ENCODE data around the gene MOV10. TPM values are rescaled to one million over a fixed set of nuclear protein-coding genes. Genes with fewer than 3 reads are reported as not detected.
A peak's percentile ranks its signal among the peaks of the same experiment; 100 is the strongest.

MOV10 gene
- total RNA-seq, 5 donors from 2014 or later (not counting 1 experiment from before 2014, with no cell fraction given) = 71.0 to 103 (median 86.1) TPM

- no peak for ATAC-seq (replicated peaks in 1 of 4)
- H3K27me3 ChIP-seq (replicated peaks in 1 of 2; ENCODE audit: control insufficient read depth in 2 of 2, extremely low read depth in 1 of 2, insufficient read depth in 2 of 2, low read length in 1 of 2) = no peaks in the 10 kb centered on the region
- H3K9me3 ChIP-seq = no peaks in the 10 kb centered on the region
- POLR2A ChIA-PET = interaction anchor here (0.6 to 0.7 kb wide), 5 partner anchors 9 to 119 kb away, joined by 3 to 6 read pairs (median 3); no protein-coding TSS in a partner anchor
- H3K36me3 ChIP-seq (ENCODE audit: control insufficient read depth in 2 of 2, extremely low read depth in 1 of 2, insufficient read depth in 1 of 2, low read length in 1 of 2) = peaks cover 8 to 40% of the 10 kb centered on the region in 2 donors
- Mint-ChIP-seq H3K4me3 (no peak overlapping the region), H3K4me1 (peaks cover 49 to 56% (median 51%) of the 10 kb centered on the region in 3 donors), H3K9me3 (no peaks in the 10 kb centered on the region), H3K27me3 (no peaks in the 10 kb centered on the region), H3K36me3 (peaks cover 44% of the 10 kb centered on the region), H3K27ac (peak overlapping the region; percentile 20 to 37)
- CTCF ChIA-PET = interaction anchor here (0.6 to 1.0 kb wide), 3 partner anchors 17 to 191 kb away, joined by 3 to 6 read pairs (median 3); no protein-coding TSS in a partner anchor
- peaks cover 6 to 22% of the 10 kb centered on the region in 2 experiments for H3K4me1 ChIP-seq (ENCODE audit: control insufficient read depth in 1 of 2, extremely low read depth in 1 of 2, insufficient read depth in 2 of 2, low read length in 2 of 2)
- no peak for DNase-seq
- no CpG with 5 or more reads among the region's 2 CpGs for WGBS (ENCODE audit: insufficient coverage)
- no peak overlapping the region for H3K4me3 ChIP-seq (ENCODE audit: control insufficient read depth in 1 of 2, extremely low read depth in 1 of 2, low read length in 1 of 2)
- no peak overlapping the region for H3K27ac ChIP-seq (ENCODE audit: low read length)
Measured at GRCh38 chr1:112672009-112672408, 2.5 kb upstream of the MOV10 start.

DNA sequence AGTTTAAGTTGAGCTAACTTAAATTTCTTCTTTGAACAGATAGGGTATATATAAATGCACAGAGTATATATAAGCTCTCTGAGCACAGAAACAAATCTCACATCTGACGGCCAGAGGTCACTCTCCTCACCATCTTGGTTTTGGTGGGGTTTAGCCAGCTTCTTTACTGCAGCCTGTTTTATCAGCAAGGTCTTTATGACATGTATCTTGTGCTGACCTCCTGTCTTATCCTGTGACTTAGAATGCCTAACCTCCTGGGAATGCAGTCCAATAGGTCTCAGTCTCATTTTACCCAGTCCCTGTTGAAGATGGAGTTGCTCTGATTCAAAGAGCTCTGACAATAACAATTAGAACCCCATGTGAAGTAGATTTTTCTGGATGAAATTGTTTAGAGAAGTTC is 1.6 kb upstream of the MOV10 start:
- Histone ChIP-seq H3K36me3 (ENCODE audit: control insufficient read depth in 2 of 2, extremely low read depth in 1 of 2, insufficient read depth in 1 of 2, low read length in 1 of 2) (peaks cover 8 to 36% of the 10 kb centered on the region in 2 donors), H3K4me3 (ENCODE audit: control insufficient read depth in 1 of 2, extremely low read depth in 1 of 2, low read length in 1 of 2) (no peak overlapping the region), H3K27me3 (replicated peaks in 1 of 2; ENCODE audit: control insufficient read depth in 2 of 2, extremely low read depth in 1 of 2, insufficient read depth in 2 of 2, low read length in 1 of 2) (no peaks in the 10 kb centered on the region), H3K4me1 (ENCODE audit: control insufficient read depth in 1 of 2, extremely low read depth in 1 of 2, insufficient read depth in 2 of 2, low read length in 2 of 2) (peaks cover 6 to 22% of the 10 kb centered on the region in 2 experiments), H3K9me3 (no peaks in the 10 kb centered on the region), H3K27ac (ENCODE audit: low read length) (peak overlapping the region; percentile 64)
- ATAC-seq (replicated peaks in 1 of 4) = no peak
- CTCF ChIA-PET = interaction anchor here (0.8 to 2.2 kb wide), 7 partner anchors 8 to 400 kb away, joined by 3 to 8 read pairs (median 5); partner anchors contain the start of gene LRIG2 (in 1 of the 2)
- H3K36me3 Mint-ChIP-seq = peaks cover 37% of the 10 kb centered on the region
- peak overlapping the region; percentile 37 to 73 for H3K27ac Mint-ChIP-seq
- H3K4me1 Mint-ChIP-seq = peaks cover 51 to 56% (median 54%) of the 10 kb centered on the region in 3 donors
- H3K9me3 Mint-ChIP-seq = no peaks in the 10 kb centered on the region
- WGBS (ENCODE audit: insufficient coverage) = no CpG with 5 or more reads among the region's 1 CpG
- peak overlapping the region in 1 of 3 donors; percentile 96 for H3K4me3 Mint-ChIP-seq
- POLR2A ChIA-PET = interaction anchor here in 1 of 2 donors (0.7 to 0.8 kb wide), 4 partner anchors 9 to 55 kb away, joined by 3 to 10 read pairs (median 4); no protein-coding TSS in a partner anchor
- no peak for DNase-seq
- no peaks in the 10 kb centered on the region for H3K27me3 Mint-ChIP-seq

GRCh38 chr1:112673592-112674439 is 643 bp upstream of the MOV10 start:
- peaks cover 33% of the 10 kb centered on the region for H3K36me3 Mint-ChIP-seq
- Histone ChIP-seq H3K36me3 (ENCODE audit: control insufficient read depth in 2 of 2, extremely low read depth in 1 of 2, insufficient read depth in 1 of 2, low read length in 1 of 2) (peaks cover 5 to 27% of the 10 kb centered on the region in 2 donors), H3K9me3 (no peaks in the 10 kb centered on the region), H3K4me3 (ENCODE audit: control insufficient read depth in 1 of 2, extremely low read depth in 1 of 2, low read length in 1 of 2) (peak overlapping the region; percentile 92 to 96), H3K27me3 (replicated peaks in 1 of 2; ENCODE audit: control insufficient read depth in 2 of 2, extremely low read depth in 1 of 2, insufficient read depth in 2 of 2, low read length in 1 of 2) (no peaks in the 10 kb centered on the region), H3K4me1 (ENCODE audit: control insufficient read depth in 1 of 2, extremely low read depth in 1 of 2, insufficient read depth in 2 of 2, low read length in 2 of 2) (peaks cover 6 to 18% of the 10 kb centered on the region in 2 experiments), H3K27ac (ENCODE audit: low read length) (peak overlapping the region; percentile 64)
- peak; percentile 4 to 30 (median 12) for ATAC-seq (replicated peaks in 1 of 4)
- H3K9me3 Mint-ChIP-seq = no peaks in the 10 kb centered on the region
- peaks cover 51 to 58% (median 54%) of the 10 kb centered on the region in 3 donors for H3K4me1 Mint-ChIP-seq
- ChIA-PET POLR2A (interaction anchor here (0.6 to 1.8 kb wide), 7 partner anchors 10 to 172 kb away, joined by 3 to 10 read pairs (median 6); partner anchors contain the start of gene ST7L (in 1 of the 2)), CTCF (interaction anchor here (0.6 to 2.2 kb wide), 12 partner anchors 9 to 1232 kb away, joined by 3 to 8 read pairs (median 5); partner anchors contain the start of genes PPM1J (in 2 of the 2) and LRIG2 (in 1 of the 2))
- DNase-seq = peak in 10 of 35 experiments; percentile 6 to 53 (median 12)
- peak overlapping the region; percentile 92 to 95 for H3K27ac Mint-ChIP-seq
- 17% methylated on average over 9 of the region's 18 CpGs for WGBS (ENCODE audit: insufficient coverage)
- no peaks in the 10 kb centered on the region for H3K27me3 Mint-ChIP-seq
- peak overlapping the region; percentile 96 for H3K4me3 Mint-ChIP-seq

- Mint-ChIP-seq H3K36me3 (peaks cover 27% of the 10 kb centered on the region), H3K4me3 (peak overlapping the region; percentile 96), H3K27me3 (no peaks in the 10 kb centered on the region), H3K9me3 (no peaks in the 10 kb centered on the region), H3K4me1 (peaks cover 47 to 62% (median 57%) of the 10 kb centered on the region in 3 donors), H3K27ac (peak overlapping the region; percentile 92 to 95)
- peak overlapping the region; percentile 92 to 96 for H3K4me3 ChIP-seq (ENCODE audit: control insufficient read depth in 1 of 2, extremely low read depth in 1 of 2, low read length in 1 of 2)
- peaks cover 6 to 18% of the 10 kb centered on the region in 2 experiments for H3K4me1 ChIP-seq (ENCODE audit: control insufficient read depth in 1 of 2, extremely low read depth in 1 of 2, insufficient read depth in 2 of 2, low read length in 2 of 2)
- peaks cover 0 to 14% of the 10 kb centered on the region in 2 donors for H3K36me3 ChIP-seq (ENCODE audit: control insufficient read depth in 2 of 2, extremely low read depth in 1 of 2, insufficient read depth in 1 of 2, low read length in 1 of 2)
- ChIA-PET POLR2A (interaction anchor here (0.6 to 1.8 kb wide), 7 partner anchors 10 to 1113 kb away, joined by 3 to 7 read pairs (median 4); partner anchors contain the start of gene ST7L (in 1 of the 2)), CTCF (interaction anchor here (0.8 to 1.8 kb wide), 6 partner anchors 10 to 173 kb away, joined by 3 to 6 read pairs (median 4); partner anchors contain the start of gene PPM1J (in 2 of the 2))
- peak in 25 of 35 experiments; percentile 3 to 51 (median 19) for DNase-seq
- no peaks in the 10 kb centered on the region for H3K9me3 ChIP-seq
- no peaks in the 10 kb centered on the region for H3K27me3 ChIP-seq (replicated peaks in 1 of 2; ENCODE audit: control insufficient read depth in 2 of 2, extremely low read depth in 1 of 2, insufficient read depth in 2 of 2, low read length in 1 of 2)
- WGBS (ENCODE audit: insufficient coverage) = 1% methylated on average over 67 of the region's 68 CpGs
- peak overlapping the region; percentile 64 for H3K27ac ChIP-seq (ENCODE audit: low read length)
- ATAC-seq (replicated peaks in 1 of 4) = peak; percentile 46 to 62 (median 52)
Measured at GRCh38 chr1:112674986-112675727, 698 bp downstream of the MOV10 start.

DNA sequence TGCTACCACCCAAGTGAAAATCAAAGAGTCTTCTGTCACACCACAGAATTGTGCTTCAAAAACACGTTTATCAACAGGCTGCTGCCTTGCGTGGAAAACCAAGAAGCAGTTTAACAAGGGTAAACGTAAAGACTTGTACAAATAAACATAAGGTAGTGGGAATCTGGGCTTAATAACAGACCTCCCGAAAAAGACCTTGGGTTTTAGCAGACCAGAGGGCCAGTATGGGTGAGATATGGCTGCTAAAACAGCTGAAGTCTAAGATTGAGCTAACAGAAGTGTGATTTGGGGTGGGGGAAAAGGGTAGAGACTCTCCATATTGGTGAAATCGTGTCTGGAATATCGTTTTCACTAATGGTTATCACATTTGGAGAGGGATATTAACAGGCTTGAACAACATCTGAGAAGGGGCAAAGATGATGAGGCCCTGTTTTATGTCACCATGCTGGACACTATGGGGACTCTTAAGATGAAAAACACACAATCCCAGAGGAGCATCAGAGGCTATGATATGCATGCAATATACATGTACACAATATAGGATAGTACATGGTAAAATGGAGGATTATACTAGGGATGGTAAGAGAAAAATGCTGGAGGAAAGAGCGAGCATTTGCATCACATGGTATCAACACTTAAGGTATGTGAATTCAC is 1.4 kb downstream of the MOV10 start:
- Histone ChIP-seq H3K27me3 (replicated peaks in 1 of 2; ENCODE audit: control insufficient read depth in 2 of 2, extremely low read depth in 1 of 2, insufficient read depth in 2 of 2, low read length in 1 of 2) (no peaks in the 10 kb centered on the region), H3K9me3 (no peaks in the 10 kb centered on the region), H3K4me1 (ENCODE audit: control insufficient read depth in 1 of 2, extremely low read depth in 1 of 2, insufficient read depth in 2 of 2, low read length in 2 of 2) (peaks cover 6 to 18% of the 10 kb centered on the region in 2 experiments), H3K4me3 (ENCODE audit: control insufficient read depth in 1 of 2, extremely low read depth in 1 of 2, low read length in 1 of 2) (peak overlapping the region; percentile 92 to 96), H3K27ac (ENCODE audit: low read length) (peak overlapping the region; percentile 48), H3K36me3 (ENCODE audit: control insufficient read depth in 2 of 2, extremely low read depth in 1 of 2, insufficient read depth in 1 of 2, low read length in 1 of 2) (peaks cover 0 to 8% of the 10 kb centered on the region in 2 donors)
- peaks cover 47 to 62% (median 57%) of the 10 kb centered on the region in 3 donors for H3K4me1 Mint-ChIP-seq
- H3K4me3 Mint-ChIP-seq = peak overlapping the region; percentile 82 to 96 (median 83)
- no peak for ATAC-seq (replicated peaks in 1 of 4)
- CTCF ChIA-PET = interaction anchor here (0.7 to 1.4 kb wide), 3 partner anchors 15 to 174 kb away, joined by 3 to 6 read pairs (median 3); no protein-coding TSS in a partner anchor
- no peaks in the 10 kb centered on the region for H3K27me3 Mint-ChIP-seq
- POLR2A ChIA-PET = interaction anchor here (0.6 to 1.1 kb wide), 2 partner anchors 12 to 1113 kb away, joined by 3 read pairs; no protein-coding TSS in a partner anchor
- WGBS (ENCODE audit: insufficient coverage) = 71% methylated on average over 5 of the region's 7 CpGs
- DNase-seq = no peak
- H3K9me3 Mint-ChIP-seq = no peaks in the 10 kb centered on the region
- peak overlapping the region; percentile 63 to 87 for H3K27ac Mint-ChIP-seq
- peaks cover 22% of the 10 kb centered on the region for H3K36me3 Mint-ChIP-seq

Data from T-cell (primary cell).